A673 (cell line): Measurements from ENCODE around the gene YBX2.

Experiments
- CTCF ChIP-seq: fragments of 300-800, 200-600 bp; sonication (generic); conservative IDR thresholded peaks from 2 replicates; pipeline ENCODE4 v1.5.1; 2017; ENCODE audit warnings: low read depth, mild to moderate bottlenecking, antibody characterized with exemption, low read length, moderate library complexity, mixed read lengths
- EZH2 ChIP-seq: fragments of 200-600 bp; sonication (generic); IDR thresholded peaks from 2 replicates; pipeline ENCODE4 v1.6.1; 2017; ENCODE audit warnings: borderline replicate concordance, low read depth, mild to moderate bottlenecking, mixed read lengths, antibody characterized with exemption, low read length; ENCODE audit not compliant: poor library complexity, severe bottlenecking

GRCh38 chr17:7308625-7309433 is 14.4 kb upstream of the YBX2 start:
- TF ChIP-seq CTCF (no peak), EZH2 (no peak)
